Right atrium auricular region (tissue), 2 donors: ENCODE data around the gene TIMM13. TPM values are rescaled to one million over a fixed set of nuclear protein-coding genes. Genes with fewer than 3 reads are reported as not detected.
"Not testable (repeated sequence)": the region's sequence is repeated elsewhere in the genome, so short reads cannot be mapped to it uniquely, and the experiment has no call there.

Experiments used
- DNase-seq: peaks from one replicate; pipeline ENCODE4 v3.0.0-alpha.2; 2019; ENCODE audit warnings: low spot score
- H3K27ac ChIP-seq, 2 donors: fragments of 200-600 bp; sonication (generic); 1 replicate in 1 of 2; 2 replicates in 1 of 2; pipeline ENCODE4 v1.5.1; 2016 to 2019
- H3K27me3 ChIP-seq, 2 donors: fragments of 200-600 bp; sonication (generic); one replicate each; pipeline versions ENCODE4 v1.5.1 to v1.6.0; 2017 to 2019
- H3K36me3 ChIP-seq: fragments of 200-600 bp; sonication (generic); one replicate; pipeline ENCODE4 v1.5.1; 2016
- H3K4me1 ChIP-seq, 2 donors: fragments of 200-600 bp; sonication (generic); one replicate each; pipeline versions ENCODE4 v1.5.1 to v1.6.0; 2017 to 2019
- H3K4me3 ChIP-seq, 2 donors: fragments of 200-600 bp; sonication (generic); 1 replicate in 1 of 2; 2 replicates in 1 of 2; pipeline ENCODE4 v1.5.1; 2017 to 2019; ENCODE audit warnings: mild to moderate bottlenecking in 1 of 2, moderate library complexity in 1 of 2
- H3K9me3 ChIP-seq, 2 donors: fragments of 200-600 bp; sonication (generic); one replicate each; pipeline ENCODE4 v1.5.1; 2019
- CTCF ChIP-seq, 2 donors: fragments of 200-600 bp; sonication (generic); IDR thresholded peaks; one replicate each; pipeline ENCODE4 v1.5.1; 2019; ENCODE audit warnings: antibody characterized with exemption in 2 of 2
- total RNA-seq, 2 donors: library from RNA; depleted of rRNA; stranded (reverse); fragments of >200 nt; gene quantifications; one replicate each; pipeline ENCODE4 v1.1.0, GENCODE V29; 2016

The TIMM13 gene
- total RNA-seq, 2 donors from 2014 or later, result 37.1 to 37.2 TPM

DNA sequence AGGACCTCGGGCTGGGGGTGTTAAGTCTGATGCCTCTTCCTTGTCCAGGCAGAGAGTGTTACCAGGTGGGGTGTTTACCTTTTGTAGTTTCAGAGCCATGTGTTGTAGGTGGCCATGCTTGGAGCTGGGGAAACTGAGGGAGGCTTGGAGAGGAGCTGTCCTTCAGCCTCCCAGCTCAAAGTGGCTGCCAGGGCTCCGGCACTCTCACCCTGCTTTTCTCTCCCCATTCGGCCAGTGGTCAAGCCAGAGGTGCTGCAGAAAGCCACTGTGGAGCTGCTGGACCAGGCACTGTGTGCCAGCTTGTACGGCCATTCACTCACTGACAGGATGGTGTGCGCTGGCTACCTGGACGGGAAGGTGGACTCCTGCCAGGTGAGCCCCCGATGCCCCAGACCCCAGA, 17.4 kb downstream of the TIMM13 start:
- no peaks in the 10 kb centered on the region for H3K27me3 ChIP-seq
- no peak overlapping the region for H3K4me3 ChIP-seq
- no peak overlapping the region for H3K27ac ChIP-seq
- H3K9me3 ChIP-seq, result no peaks in the 10 kb centered on the region
- no peaks in the 10 kb centered on the region for H3K36me3 ChIP-seq
- no peak for TF ChIP-seq CTCF (IDR thresholded peaks at IDR 0.05)
- H3K4me1 ChIP-seq, result no peaks in the 10 kb centered on the region
- no peak for DNase-seq

DNA sequence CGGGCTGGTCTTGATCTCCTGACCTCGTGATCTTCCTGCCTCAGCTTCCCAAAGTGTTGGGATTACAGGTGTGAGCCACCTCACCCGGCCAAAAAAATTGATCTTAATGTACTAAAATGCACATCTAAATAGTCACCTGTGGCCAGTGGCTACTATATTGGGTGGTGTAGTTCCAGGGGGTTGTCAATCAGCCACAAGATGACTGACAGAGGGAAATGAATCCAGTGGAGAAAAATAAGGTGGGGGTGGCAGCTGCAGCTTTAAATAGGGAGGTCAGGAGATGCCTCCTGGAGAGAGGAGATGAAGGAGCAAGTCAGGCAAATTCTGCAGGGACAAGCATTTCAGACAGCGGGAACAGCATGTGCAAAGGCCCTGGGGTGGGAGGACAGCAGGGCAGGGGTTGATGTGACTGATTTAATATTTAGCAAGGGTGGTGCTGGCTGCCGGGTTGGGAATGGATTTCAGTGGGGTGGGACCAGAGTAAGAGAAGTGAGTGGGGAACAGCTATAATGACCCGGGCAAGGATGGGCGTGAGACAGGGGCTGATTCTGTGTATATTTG, 18.0 kb downstream of the TIMM13 start:
- no peak overlapping the region for H3K4me3 ChIP-seq
- H3K27me3 ChIP-seq, result no peaks in the 10 kb centered on the region
- H3K9me3 ChIP-seq, result no peaks in the 10 kb centered on the region
- H3K27ac ChIP-seq, result no peak overlapping the region
- no peaks in the 10 kb centered on the region for H3K4me1 ChIP-seq
- H3K36me3 ChIP-seq, result no peaks in the 10 kb centered on the region
- no peak for DNase-seq
- TF ChIP-seq CTCF (IDR thresholded peaks at IDR 0.05), result no peak

- Histone ChIP-seq H3K27ac (no peak overlapping the region), H3K4me1 (no peaks in the 10 kb centered on the region), H3K27me3 (no peaks in the 10 kb centered on the region), H3K4me3 (no peak overlapping the region), H3K9me3 (no peaks in the 10 kb centered on the region), H3K36me3 (no peaks in the 10 kb centered on the region)
- TF ChIP-seq CTCF (IDR thresholded peaks at IDR 0.05), result no peak
- no peak for DNase-seq
Measured at GRCh38 chr19:2408247-2408646, 19.1 kb downstream of the TIMM13 start.

GRCh38 chr19:2399582-2399981, 27.8 kb downstream of the TIMM13 start:
- H3K27me3 ChIP-seq, result no peaks in the 10 kb centered on the region
- no peak overlapping the region for H3K27ac ChIP-seq
- H3K36me3 ChIP-seq, result no peaks in the 10 kb centered on the region
- DNase-seq, result no peak
- no peaks in the 10 kb centered on the region for H3K4me1 ChIP-seq
- TF ChIP-seq CTCF (IDR thresholded peaks at IDR 0.05), result no peak
- H3K9me3 ChIP-seq, result no peaks in the 10 kb centered on the region
- no peak overlapping the region for H3K4me3 ChIP-seq

GRCh38 chr19:2398735-2399305, 28.6 kb downstream of the TIMM13 start:
- TF ChIP-seq CTCF (IDR thresholded peaks at IDR 0.05), result no peak
- no peaks in the 10 kb centered on the region for H3K27me3 ChIP-seq
- no peak overlapping the region for H3K4me3 ChIP-seq
- no peaks in the 10 kb centered on the region for H3K36me3 ChIP-seq
- H3K27ac ChIP-seq, result no peak overlapping the region
- DNase-seq, result no peak
- H3K4me1 ChIP-seq, result no peaks in the 10 kb centered on the region
- no peaks in the 10 kb centered on the region for H3K9me3 ChIP-seq

DNA sequence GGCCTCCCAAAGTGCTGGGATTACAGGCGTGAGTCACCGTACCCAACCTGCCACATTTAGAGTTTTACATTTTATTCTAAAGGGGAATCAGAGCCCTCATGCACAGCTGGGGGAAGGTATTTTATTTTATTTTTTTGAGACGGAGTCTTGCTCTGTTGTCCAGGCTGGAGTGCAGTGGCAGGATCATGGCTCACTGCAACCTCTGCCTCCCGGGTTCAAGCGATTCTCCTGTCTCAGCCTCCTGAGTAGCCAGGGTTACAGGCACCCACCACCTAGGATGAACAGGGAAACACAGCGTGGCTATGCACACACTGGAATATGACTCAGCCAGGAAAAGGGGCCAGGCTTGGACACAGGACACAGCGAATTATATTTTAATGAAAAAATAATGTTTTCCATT, 30.2 kb downstream of the TIMM13 start:
- not testable (repeated sequence) for H3K4me3 ChIP-seq, H3K27ac ChIP-seq, H3K36me3 ChIP-seq, H3K9me3 ChIP-seq, H3K27me3 ChIP-seq, DNase-seq, H3K4me1 ChIP-seq

- not testable (repeated sequence) for DNase-seq, H3K27ac ChIP-seq
Measured at GRCh38 chr19:2395293-2395829, 32.0 kb downstream of the TIMM13 start.

More at GRCh38 chr19:2395293-2395829, 32.0 kb downstream of the TIMM13 start:
- not testable (repeated sequence) for H3K4me1 ChIP-seq, H3K9me3 ChIP-seq, H3K36me3 ChIP-seq, H3K27me3 ChIP-seq, H3K4me3 ChIP-seq
